GM19395 (cell line): ENCODE measurements around the gene ATP4A.

Experiments used
- ATAC-seq: cut with Tn5 transposase; IDR thresholded peaks from one replicate; pipeline ENCODE4 v1.9.1; 2021; ENCODE audit warnings: mild to moderate bottlenecking, moderate library complexity; ENCODE audit not compliant: unreplicated experiment

ATP4A gene

DNA sequence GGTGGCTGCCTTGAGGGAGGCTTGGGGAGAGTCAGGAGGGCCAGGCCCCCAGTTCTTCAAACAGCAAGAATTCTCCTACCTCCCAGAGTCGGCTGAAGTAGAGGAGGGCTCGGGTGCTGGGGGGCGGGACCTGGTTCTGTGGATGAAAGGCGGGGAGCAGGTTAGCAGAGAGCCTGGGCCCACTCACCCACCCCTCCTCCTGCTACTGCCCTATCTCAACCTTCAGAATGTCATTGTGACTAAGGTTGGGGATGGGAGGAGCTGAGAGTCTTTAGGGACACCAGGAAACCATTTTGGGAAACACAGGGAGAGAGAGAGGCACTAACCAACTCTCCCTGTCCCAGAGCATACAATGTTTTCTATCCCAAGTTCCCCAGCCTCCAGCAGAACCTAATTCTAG is 60.7 kb downstream of the ATP4A start:
- ATAC-seq, result no peak

DNA sequence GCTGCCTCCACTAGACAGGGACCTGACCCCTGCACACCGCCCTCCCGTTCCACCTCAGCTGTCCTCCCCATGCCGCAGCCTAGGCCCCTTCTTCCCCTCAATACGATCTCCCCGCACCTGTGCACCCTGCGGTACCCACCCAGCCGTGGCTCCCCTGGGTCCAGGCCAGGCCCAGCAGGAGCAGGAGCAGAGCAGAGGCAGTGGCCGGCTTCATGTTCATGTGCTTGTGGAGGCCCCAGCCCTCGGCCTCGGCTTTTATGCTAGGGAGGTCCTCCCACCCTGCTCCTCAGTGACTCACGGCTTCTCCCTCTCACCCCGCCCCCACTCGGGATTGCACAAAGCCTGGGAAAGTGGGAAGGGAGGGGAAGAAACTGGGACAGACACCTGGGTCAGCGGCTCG is 61.8 kb downstream of the ATP4A start:
- no peak for ATAC-seq

DNA sequence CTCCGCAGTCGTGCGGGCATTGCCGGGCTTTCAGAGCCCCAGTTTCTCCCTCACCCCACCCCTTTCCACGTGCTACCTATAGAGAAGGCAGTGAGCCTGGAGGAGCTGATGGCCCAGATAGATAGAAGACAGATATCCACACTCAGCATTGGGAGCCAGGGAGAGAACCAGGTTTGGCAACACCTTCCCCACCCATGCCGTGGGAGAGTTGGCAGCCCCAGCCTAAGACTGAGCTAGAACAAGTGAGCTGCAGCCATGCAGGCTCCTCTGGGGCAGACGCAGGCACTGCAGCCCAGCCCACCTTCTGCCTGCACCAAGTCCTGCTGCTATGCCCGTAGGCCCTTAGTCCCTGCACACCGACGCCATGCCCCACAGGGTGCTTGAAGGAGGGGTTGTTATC is 62.8 kb downstream of the ATP4A start:
- ATAC-seq, result no peak
